Neural cell (in vitro differentiated cells): ENCODE results near the gene HSPB1. TPM values are rescaled to one million over a fixed set of nuclear protein-coding genes. Genes with fewer than 3 reads are reported as not detected.

ENCODE experiments used
- H2AFZ ChIP-seq: fragments of 200-600, 300-800 bp; sonication (generic), shearing (Covaris generic); 2 replicates; pipeline ENCODE4 v1.6.0; 2014; ENCODE audit warnings: low read depth, mild to moderate bottlenecking, antibody characterized with exemption, low read length, moderate library complexity
- H3F3A ChIP-seq: fragments of 200-600 bp; shearing (Covaris generic); 2 replicates; pipeline ENCODE4 v1.6.1; 2016; ENCODE audit warnings: mild to moderate bottlenecking, moderate library complexity, mixed read lengths, antibody characterized with exemption, low read length; ENCODE audit not compliant: insufficient read depth, poor library complexity, severe bottlenecking
- H3K27ac ChIP-seq: fragments of 200-600, 300-800 bp; sonication (generic), shearing (Covaris generic); 2 replicates; pipeline ENCODE4 v1.5.1; 2014; ENCODE audit warnings: mild to moderate bottlenecking, low read length, moderate library complexity
- H3K27me3 ChIP-seq: fragments of 300-800, 200-600 bp; sonication (generic), shearing (Covaris generic); 2 replicates; pipeline ENCODE4 v1.6.0; 2014; ENCODE audit warnings: mild to moderate bottlenecking, low read depth, low read length, moderate library complexity; ENCODE audit not compliant: insufficient read depth
- H3K36me3 ChIP-seq: fragments of 300-800, 200-600 bp; sonication (generic), shearing (Covaris generic); 2 replicates; pipeline ENCODE4 v1.5.1; 2014; ENCODE audit warnings: mild to moderate bottlenecking, antibody characterized with exemption, low read length, moderate library complexity; ENCODE audit not compliant: insufficient read depth
- H3K4me2 ChIP-seq: fragments of 300-800, 200-600 bp; sonication (generic), shearing (Covaris generic); 2 replicates; pipeline ENCODE4 v1.6.0; 2014; ENCODE audit warnings: mild to moderate bottlenecking, low read length
- H3K4me3 ChIP-seq: fragments of 300-800, 200-600 bp; sonication (generic), shearing (Covaris generic); 2 replicates; pipeline ENCODE4 v1.5.1; 2014; ENCODE audit warnings: mild to moderate bottlenecking, low read length, moderate library complexity
- H3K79me2 ChIP-seq: fragments of 200-600 bp; shearing (Covaris generic); replicated peaks from 2 replicates; pipeline ENCODE4 v1.6.0; 2014; ENCODE audit warnings: mild to moderate bottlenecking, low read length, moderate library complexity; ENCODE audit not compliant: insufficient read depth
- H3K9ac ChIP-seq: fragments of 300-800, 200-600 bp; sonication (generic), shearing (Covaris generic); 2 replicates; pipeline ENCODE4 v1.6.1; 2016; ENCODE audit warnings: mild to moderate bottlenecking, low read length, mixed read lengths
- H3K9me2 ChIP-seq: fragments of 200-600 bp; shearing (Covaris generic); 2 replicates; pipeline ENCODE4 v1.6.1; 2016; ENCODE audit warnings: mild to moderate bottlenecking, low read length, mixed read lengths; ENCODE audit not compliant: insufficient read depth
- H3K9me3 ChIP-seq: fragments of 200-600, 300-800 bp; sonication (generic), shearing (Covaris generic); 2 replicates; pipeline ENCODE4 v1.6.1; 2016; ENCODE audit warnings: mild to moderate bottlenecking, mixed run types, low read length, moderate library complexity, mixed read lengths
- H4K20me1 ChIP-seq: fragments of 200-600 bp; shearing (Covaris generic); 2 replicates; pipeline ENCODE4 v1.6.1; 2016; ENCODE audit warnings: mild to moderate bottlenecking, mixed run types; ENCODE audit not compliant: insufficient read depth
- EP300 ChIP-seq: fragments of 450-650 bp; conservative IDR thresholded peaks from 2 replicates; pipeline ENCODE4 v1.6.1; 2014; ENCODE audit warnings: antibody characterized with exemption, mild to moderate bottlenecking, moderate library complexity; ENCODE audit not compliant: poor library complexity, severe bottlenecking
- EZH2 ChIP-seq: fragments of 200-600, 300-800 bp; shearing (Covaris generic), sonication (generic); IDR thresholded peaks from 2 replicates; pipeline ENCODE4 v1.6.1; 2014; ENCODE audit warnings: antibody characterized with exemption, low read length, borderline replicate concordance, mild to moderate bottlenecking; ENCODE audit not compliant: insufficient read depth, poor library complexity, severe bottlenecking
- MXI1 ChIP-seq: fragments of 450-650 bp; conservative IDR thresholded peaks from 2 replicates; pipeline ENCODE4 v1.6.1; 2014; ENCODE audit warnings: antibody characterized with exemption, mild to moderate bottlenecking; ENCODE audit not compliant: poor library complexity, severe bottlenecking
- POLR2AphosphoS5 ChIP-seq: IDR thresholded peaks from 2 replicates; pipeline ENCODE4 v1.6.1; 2012
- RAD21 ChIP-seq: fragments of 450-650 bp; conservative IDR thresholded peaks from 2 replicates; pipeline ENCODE4 v1.6.1; 2014; ENCODE audit warnings: antibody characterized with exemption, mild to moderate bottlenecking, moderate library complexity
- SMC3 ChIP-seq: fragments of 450-650 bp; conservative IDR thresholded peaks from 2 replicates; pipeline ENCODE4 v1.6.1; 2014; ENCODE audit warnings: antibody characterized with exemption, mild to moderate bottlenecking, moderate library complexity; ENCODE audit not compliant: poor library complexity
- TAF1 ChIP-seq: IDR thresholded peaks from 2 replicates; pipeline ENCODE4 v1.6.1; 2012; ENCODE audit warnings: low read depth
- polyA plus RNA-seq: library from polyadenylated mRNA; depleted of rRNA; stranded (reverse); fragments of >200 nt; gene quantifications from 2 replicates; pipeline ENCODE4 v1.2.3, GENCODE V29; 2014
- TF ChIP-seq, protein P1 (sequence below): IDR thresholded peaks from 2 replicates; pipeline ENCODE4 v1.6.1; 2012; ENCODE audit warnings: borderline replicate concordance
- TF ChIP-seq, protein P2 (sequence below): fragments of 450-650 bp; IDR thresholded peaks from 2 replicates; pipeline ENCODE4 v1.5.1; 2014; ENCODE audit warnings: antibody characterized with exemption, mild to moderate bottlenecking, moderate library complexity; ENCODE audit not compliant: poor library complexity, severe bottlenecking

Gene HSPB1
- polyA plus RNA-seq, 1 donor from 2014 or later, result 1.4 TPM

DNA sequence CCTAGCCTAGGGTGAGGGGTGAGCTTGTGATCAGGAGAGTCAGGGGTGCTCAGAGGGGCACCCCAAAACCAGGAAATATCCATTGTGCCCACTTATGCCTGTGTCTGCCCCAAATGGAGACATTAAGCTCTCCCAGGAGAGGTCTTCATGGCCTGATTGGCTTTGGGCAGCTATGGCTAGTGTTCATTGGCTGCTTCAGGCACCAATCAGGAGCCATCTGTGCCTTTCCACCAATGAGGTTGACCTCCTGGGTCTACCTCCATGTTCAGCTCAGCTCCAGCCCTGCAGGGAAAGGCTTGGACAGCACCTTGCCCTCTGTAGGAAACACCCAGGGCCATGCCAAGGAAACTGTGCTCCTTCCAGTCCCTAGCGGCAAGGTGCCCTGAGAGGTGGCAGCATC is 23.9 kb upstream of the HSPB1 start:
- Histone ChIP-seq H3K9me2 (no peaks in the 10 kb centered on the region), H3K27ac (no peak overlapping the region), H3K4me2 (no peak overlapping the region), H3K9me3 (no peaks in the 10 kb centered on the region), H4K20me1 (no peaks in the 10 kb centered on the region), H2AFZ (no peak overlapping the region), H3F3A (no peaks in the 10 kb centered on the region), H3K9ac (no peak overlapping the region), H3K79me2 (no peaks in the 10 kb centered on the region), H3K27me3 (peaks cover 56% of the 10 kb centered on the region), H3K4me3 (no peak overlapping the region), H3K36me3 (no peaks in the 10 kb centered on the region)
- TF ChIP-seq EZH2 (no peak), MXI1 (no peak), SMC3 (no peak), POLR2AphosphoS5 (no peak), RAD21 (no peak), TAF1 (no peak), EP300 (no peak)
- TF ChIP-seq, protein P1, sequence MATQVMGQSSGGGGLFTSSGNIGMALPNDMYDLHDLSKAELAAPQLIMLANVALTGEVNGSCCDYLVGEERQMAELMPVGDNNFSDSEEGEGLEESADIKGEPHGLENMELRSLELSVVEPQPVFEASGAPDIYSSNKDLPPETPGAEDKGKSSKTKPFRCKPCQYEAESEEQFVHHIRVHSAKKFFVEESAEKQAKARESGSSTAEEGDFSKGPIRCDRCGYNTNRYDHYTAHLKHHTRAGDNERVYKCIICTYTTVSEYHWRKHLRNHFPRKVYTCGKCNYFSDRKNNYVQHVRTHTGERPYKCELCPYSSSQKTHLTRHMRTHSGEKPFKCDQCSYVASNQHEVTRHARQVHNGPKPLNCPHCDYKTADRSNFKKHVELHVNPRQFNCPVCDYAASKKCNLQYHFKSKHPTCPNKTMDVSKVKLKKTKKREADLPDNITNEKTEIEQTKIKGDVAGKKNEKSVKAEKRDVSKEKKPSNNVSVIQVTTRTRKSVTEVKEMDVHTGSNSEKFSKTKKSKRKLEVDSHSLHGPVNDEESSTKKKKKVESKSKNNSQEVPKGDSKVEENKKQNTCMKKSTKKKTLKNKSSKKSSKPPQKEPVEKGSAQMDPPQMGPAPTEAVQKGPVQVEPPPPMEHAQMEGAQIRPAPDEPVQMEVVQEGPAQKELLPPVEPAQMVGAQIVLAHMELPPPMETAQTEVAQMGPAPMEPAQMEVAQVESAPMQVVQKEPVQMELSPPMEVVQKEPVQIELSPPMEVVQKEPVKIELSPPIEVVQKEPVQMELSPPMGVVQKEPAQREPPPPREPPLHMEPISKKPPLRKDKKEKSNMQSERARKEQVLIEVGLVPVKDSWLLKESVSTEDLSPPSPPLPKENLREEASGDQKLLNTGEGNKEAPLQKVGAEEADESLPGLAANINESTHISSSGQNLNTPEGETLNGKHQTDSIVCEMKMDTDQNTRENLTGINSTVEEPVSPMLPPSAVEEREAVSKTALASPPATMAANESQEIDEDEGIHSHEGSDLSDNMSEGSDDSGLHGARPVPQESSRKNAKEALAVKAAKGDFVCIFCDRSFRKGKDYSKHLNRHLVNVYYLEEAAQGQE, result no peak
- TF ChIP-seq, protein P2, sequence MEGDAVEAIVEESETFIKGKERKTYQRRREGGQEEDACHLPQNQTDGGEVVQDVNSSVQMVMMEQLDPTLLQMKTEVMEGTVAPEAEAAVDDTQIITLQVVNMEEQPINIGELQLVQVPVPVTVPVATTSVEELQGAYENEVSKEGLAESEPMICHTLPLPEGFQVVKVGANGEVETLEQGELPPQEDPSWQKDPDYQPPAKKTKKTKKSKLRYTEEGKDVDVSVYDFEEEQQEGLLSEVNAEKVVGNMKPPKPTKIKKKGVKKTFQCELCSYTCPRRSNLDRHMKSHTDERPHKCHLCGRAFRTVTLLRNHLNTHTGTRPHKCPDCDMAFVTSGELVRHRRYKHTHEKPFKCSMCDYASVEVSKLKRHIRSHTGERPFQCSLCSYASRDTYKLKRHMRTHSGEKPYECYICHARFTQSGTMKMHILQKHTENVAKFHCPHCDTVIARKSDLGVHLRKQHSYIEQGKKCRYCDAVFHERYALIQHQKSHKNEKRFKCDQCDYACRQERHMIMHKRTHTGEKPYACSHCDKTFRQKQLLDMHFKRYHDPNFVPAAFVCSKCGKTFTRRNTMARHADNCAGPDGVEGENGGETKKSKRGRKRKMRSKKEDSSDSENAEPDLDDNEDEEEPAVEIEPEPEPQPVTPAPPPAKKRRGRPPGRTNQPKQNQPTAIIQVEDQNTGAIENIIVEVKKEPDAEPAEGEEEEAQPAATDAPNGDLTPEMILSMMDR, result no peak

DNA sequence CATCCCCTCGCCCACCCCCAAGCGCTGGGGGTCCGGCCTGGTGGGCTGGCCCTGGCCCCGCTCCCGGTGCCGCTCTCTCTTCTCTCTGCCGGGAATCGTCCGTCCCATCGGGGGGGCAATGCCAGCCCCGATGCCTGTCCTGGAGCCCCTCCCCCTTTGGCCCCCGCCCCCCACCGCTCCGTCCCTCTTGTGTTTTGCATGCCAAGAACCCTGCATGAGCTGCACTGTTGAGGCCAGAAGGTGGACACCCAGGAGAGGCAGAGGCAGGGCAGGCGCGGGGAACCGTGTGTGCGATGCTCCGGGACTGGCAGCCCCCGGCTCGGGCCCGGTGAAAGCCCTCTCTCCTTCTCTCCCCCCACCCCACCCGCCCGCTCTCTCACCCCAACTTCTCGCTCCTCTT is 22.1 kb upstream of the HSPB1 start:
- no peaks in the 10 kb centered on the region for H3K9me3 ChIP-seq
- no peaks in the 10 kb centered on the region for H3F3A ChIP-seq
- no peaks in the 10 kb centered on the region for H3K36me3 ChIP-seq
- TF ChIP-seq SMC3, result no peak
- no peak for TF ChIP-seq MXI1
- TF ChIP-seq EP300, result no peak
- TF ChIP-seq, protein P2, result no peak
- TF ChIP-seq, protein P1, result no peak
- TF ChIP-seq EZH2, result no peak
- TF ChIP-seq TAF1, result no peak
- no peak for TF ChIP-seq POLR2AphosphoS5
- no peak for TF ChIP-seq RAD21
- no peak overlapping the region for H2AFZ ChIP-seq
- H3K4me2 ChIP-seq, result no peak overlapping the region
- H3K4me3 ChIP-seq, result no peak overlapping the region
- no peaks in the 10 kb centered on the region for H4K20me1 ChIP-seq
- H3K9me2 ChIP-seq, result no peaks in the 10 kb centered on the region
- H3K27me3 ChIP-seq, result peaks cover 58% of the 10 kb centered on the region
- H3K27ac ChIP-seq, result no peak overlapping the region
- H3K79me2 ChIP-seq, result no peaks in the 10 kb centered on the region
- H3K9ac ChIP-seq, result no peak overlapping the region
